Activated CD4-positive, alpha-beta T cell treated with anti-CD3 and anti-CD28 coated beads, Interleukin-2, Interleukin-6, amounts not matched to agents 100 ng/mL and 50 ng/mL, durations not matched to agents 16 hours and 8 hours (primary cell): ENCODE data around the gene DAG1.

Experiments used
- DNase-seq: peaks from one replicate; pipeline ENCODE4 v3.0.0-alpha.2; 2020

DAG1 gene

GRCh38 chr3:49554633-49555265 is 84.7 kb downstream of the DAG1 start:
- DNase-seq = no peak

GRCh38 chr3:49556500-49557275 is 86.6 kb downstream of the DAG1 start:
- no peak for DNase-seq

GRCh38 chr3:49563040-49563578 is 93.0 kb downstream of the DAG1 start:
- no peak for DNase-seq

- no peak for DNase-seq
Measured at GRCh38 chr3:49563766-49564165, 93.7 kb downstream of the DAG1 start.

GRCh38 chr3:49566312-49566711 is 96.2 kb downstream of the DAG1 start:
- DNase-seq = no peak

GRCh38 chr3:49567406-49567805 is 97.3 kb downstream of the DAG1 start:
- DNase-seq = no peak

- DNase-seq = no peak
Measured at GRCh38 chr3:49568965-49569364, 98.9 kb downstream of the DAG1 start.

GRCh38 chr3:49570028-49570654 is 100.1 kb downstream of the DAG1 start:
- no peak for DNase-seq

- DNase-seq = no peak
Measured at GRCh38 chr3:49582177-49582576, 112.1 kb downstream of the DAG1 start.
